T-cell (primary cell): ENCODE measurements around the gene DOCK1. TPM values are rescaled to one million over a fixed set of nuclear protein-coding genes. Genes with fewer than 3 reads are reported as not detected.

Source experiments
- ATAC-seq, 4 experiments: fragments of 200-7000 bp in 3 of 4; fragments of 150-1000 bp in 1 of 4; cut with Tn5 transposase; replicated peaks in 1 of 4; 1 replicate in 3 of 4; 2 replicates in 1 of 4; pipeline ENCODE4 v1.10.0; 2021; ENCODE audit warnings: moderate library complexity in 3 of 4, mild to moderate bottlenecking in 2 of 4, moderate number of reproducible peaks in 1 of 4
- CTCF ChIA-PET, 2 donors: fragments of 300-600 bp; sonication (Branson Sonifier 250); formaldehyde crosslinking; loops; one replicate each; lab custom pipeline; 2022; ENCODE audit warnings: antibody characterized with exemption in 2 of 2; lab: Charles Lee
- POLR2A ChIA-PET, 2 donors: fragments of 300-600 bp; sonication (Branson Sonifier 250); formaldehyde crosslinking; loops; one replicate each; lab custom pipeline; 2022; ENCODE audit warnings: antibody characterized with exemption in 2 of 2; lab: Charles Lee
- DNase-seq, 35 experiments: peaks; one replicate each; pipeline versions ENCODE4 v3.0.0 to v3.0.0-alpha.2; 2013 to 2023
- H3K27ac ChIP-seq: one replicate; pipeline ENCODE4 v1.5.1; 2013; ENCODE audit warnings: low read length
- H3K27me3 ChIP-seq, 2 experiments: replicated peaks in 1 of 2; 1 replicate in 1 of 2; 2 replicates in 1 of 2; pipeline versions ENCODE4 v1.6.1 to v1.7.0; 2013; ENCODE audit warnings: low read length in 1 of 2, mixed read lengths in 1 of 2; ENCODE audit not compliant: control insufficient read depth in 2 of 2, insufficient read depth in 2 of 2; ENCODE audit errors: extremely low read depth in 1 of 2
- H3K36me3 ChIP-seq, 2 donors: 1 replicate in 1 of 2; 2 replicates in 1 of 2; pipeline versions ENCODE4 v1.6.1 to v1.7.0; 2013; ENCODE audit warnings: low read length in 1 of 2; ENCODE audit not compliant: control insufficient read depth in 2 of 2, insufficient read depth in 1 of 2; ENCODE audit errors: extremely low read depth in 1 of 2
- H3K4me1 ChIP-seq, 2 experiments: 1 replicate in 1 of 2; 2 replicates in 1 of 2; pipeline versions ENCODE4 v1.6.1 to v1.7.0; 2013; ENCODE audit warnings: low read length in 2 of 2, mixed read lengths in 1 of 2; ENCODE audit not compliant: insufficient read depth in 2 of 2, control insufficient read depth in 1 of 2; ENCODE audit errors: extremely low read depth in 1 of 2
- H3K4me3 ChIP-seq, 2 donors: 1 replicate in 1 of 2; 2 replicates in 1 of 2; pipeline versions ENCODE4 v1.5.1 to v1.7.0; 2013; ENCODE audit warnings: mild to moderate bottlenecking in 2 of 2, low read length in 1 of 2, moderate library complexity in 1 of 2; ENCODE audit not compliant: control insufficient read depth in 1 of 2; ENCODE audit errors: extremely low read depth in 1 of 2
- H3K9me3 ChIP-seq: 2 replicates; pipeline ENCODE4 v1.7.0; 2013
- H3K27ac Mint-ChIP-seq, 2 donors: one replicate each; pipeline ENCODE4 v1.8.0; 2020 to 2021; ENCODE audit warnings: mild to moderate bottlenecking in 2 of 2, mixed read lengths in 2 of 2
- H3K27me3 Mint-ChIP-seq, 2 donors: one replicate each; pipeline ENCODE4 v1.8.0; 2021 to 2022; ENCODE audit warnings: mixed read lengths in 2 of 2
- H3K36me3 Mint-ChIP-seq: one replicate; pipeline ENCODE4 v1.8.0; 2021; ENCODE audit warnings: mixed read lengths
- H3K4me1 Mint-ChIP-seq, 3 donors: one replicate each; pipeline ENCODE4 v1.8.0; 2020 to 2022; ENCODE audit warnings: mixed read lengths in 3 of 3, mild to moderate bottlenecking in 1 of 3
- H3K4me3 Mint-ChIP-seq, 3 donors: one replicate each; pipeline ENCODE4 v1.8.0; 2020 to 2022; ENCODE audit warnings: mild to moderate bottlenecking in 3 of 3, mixed read lengths in 3 of 3, moderate library complexity in 3 of 3
- H3K9me3 Mint-ChIP-seq, 3 donors: one replicate each; pipeline ENCODE4 v1.8.0; 2020 to 2022; ENCODE audit warnings: mixed read lengths in 3 of 3
- WGBS: methylation state at CpG from one replicate; pipeline ENCODE4 v1.1.5; 2013; ENCODE audit warnings: missing lambda C conversion rate; ENCODE audit not compliant: insufficient coverage; 5-methylcytosine and 5-hydroxymethylcytosine counted together
- total RNA-seq, 35 experiments: library from RNA in 6 of 35; stranded (reverse) in 6 of 35; fragments of 120-200 nt in 1 of 35; gene quantifications; one replicate each; pipeline versions ENCODE4 v1.2.1 to v1.2.4 and lab custom pipeline; 2013 to 2026

The DOCK1 gene
- total RNA-seq, 5 donors from 2014 or later (not counting 1 experiment from before 2014, with no cell fraction given) = 0.18 to 0.53 (median 0.37) TPM

- Mint-ChIP-seq H3K27me3 (no peaks in the 10 kb centered on the region), H3K27ac (no peak overlapping the region), H3K36me3 (no peaks in the 10 kb centered on the region), H3K9me3 (no peaks in the 10 kb centered on the region), H3K4me3 (no peak overlapping the region), H3K4me1 (no peaks in the 10 kb centered on the region)
- no peak overlapping the region for H3K4me3 ChIP-seq
- H3K4me1 ChIP-seq = no peaks in the 10 kb centered on the region
- peaks cover 2% of the 10 kb centered on the region for H3K9me3 ChIP-seq
- no peaks in the 10 kb centered on the region for H3K36me3 ChIP-seq
- CTCF ChIA-PET = no interaction called here
- DNase-seq (no peak), ATAC-seq (no peak)
- H3K27me3 ChIP-seq = peaks cover 0 to 3% of the 10 kb centered on the region in 2 experiments
- 92% methylated on average over 8 of the region's 8 CpGs for WGBS
- POLR2A ChIA-PET = no interaction called here
- no peak overlapping the region for H3K27ac ChIP-seq
These were observed 45.3 kb downstream of the DOCK1 start for GRCh38 chr10:126950401-126951105.

- H3K36me3 Mint-ChIP-seq = no peaks in the 10 kb centered on the region
- H3K27ac ChIP-seq = no peak overlapping the region
- H3K27ac Mint-ChIP-seq = no peak overlapping the region
- no peaks in the 10 kb centered on the region for H3K36me3 ChIP-seq
- ChIA-PET POLR2A (no interaction called here), CTCF (no interaction called here)
- no peaks in the 10 kb centered on the region for H3K4me1 ChIP-seq
- no peak overlapping the region for H3K4me3 ChIP-seq
- no peak for ATAC-seq
- H3K27me3 ChIP-seq = peaks cover 0 to 8% of the 10 kb centered on the region in 2 experiments
- no peaks in the 10 kb centered on the region for H3K27me3 Mint-ChIP-seq
- WGBS = 95% methylated on average over 4 of the region's 5 CpGs
- no peaks in the 10 kb centered on the region for H3K4me1 Mint-ChIP-seq
- DNase-seq = no peak
- no peaks in the 10 kb centered on the region for H3K9me3 Mint-ChIP-seq
- peaks cover 2% of the 10 kb centered on the region for H3K9me3 ChIP-seq
- no peak overlapping the region for H3K4me3 Mint-ChIP-seq
These were observed 48.7 kb downstream of the DOCK1 start for GRCh38 chr10:126953886-126954285.

GRCh38 chr10:126955396-126955795 lies 50.2 kb downstream of the DOCK1 start:
- peaks cover 2% of the 10 kb centered on the region for H3K9me3 ChIP-seq
- DNase-seq = no peak
- POLR2A ChIA-PET = no interaction called here
- no peak overlapping the region for H3K27ac ChIP-seq
- ATAC-seq = no peak
- no peaks in the 10 kb centered on the region for H3K36me3 Mint-ChIP-seq
- no peak overlapping the region for H3K4me3 ChIP-seq
- no peak overlapping the region for H3K4me3 Mint-ChIP-seq
- WGBS = 89% methylated on average over 8 of the region's 8 CpGs
- H3K4me1 Mint-ChIP-seq = no peaks in the 10 kb centered on the region
- peaks cover 0 to 8% of the 10 kb centered on the region in 2 experiments for H3K27me3 ChIP-seq
- no peaks in the 10 kb centered on the region for H3K36me3 ChIP-seq
- no peak overlapping the region for H3K27ac Mint-ChIP-seq
- CTCF ChIA-PET = no interaction called here
- H3K27me3 Mint-ChIP-seq = no peaks in the 10 kb centered on the region
- H3K4me1 ChIP-seq = no peaks in the 10 kb centered on the region
- H3K9me3 Mint-ChIP-seq = no peaks in the 10 kb centered on the region

GRCh38 chr10:126955934-126956711 lies 50.9 kb downstream of the DOCK1 start:
- no peak overlapping the region for H3K27ac Mint-ChIP-seq

GRCh38 chr10:126956712-126957108 lies 51.5 kb downstream of the DOCK1 start:
- DNase-seq (no peak), ATAC-seq (no peak)
- H3K9me3 Mint-ChIP-seq = no peaks in the 10 kb centered on the region
- Histone ChIP-seq H3K4me3 (no peak overlapping the region), H3K36me3 (no peaks in the 10 kb centered on the region), H3K27me3 (peaks cover 0 to 8% of the 10 kb centered on the region in 2 experiments), H3K27ac (no peak overlapping the region), H3K4me1 (no peaks in the 10 kb centered on the region), H3K9me3 (peaks cover 2% of the 10 kb centered on the region)
- ChIA-PET POLR2A (no interaction called here), CTCF (no interaction called here)
- peaks cover 4 to 10% (median 4%) of the 10 kb centered on the region in 3 donors for H3K4me1 Mint-ChIP-seq
- no peaks in the 10 kb centered on the region for H3K27me3 Mint-ChIP-seq
- H3K27ac Mint-ChIP-seq = no peak overlapping the region
- 90% methylated on average over 4 of the region's 4 CpGs for WGBS
- no peaks in the 10 kb centered on the region for H3K36me3 Mint-ChIP-seq
- no peak overlapping the region for H3K4me3 Mint-ChIP-seq

More at GRCh38 chr10:126955934-126956711, 50.9 kb downstream of the DOCK1 start:
- peaks cover 0 to 8% of the 10 kb centered on the region in 2 experiments for H3K27me3 ChIP-seq
- no peak overlapping the region for H3K4me3 ChIP-seq
- Mint-ChIP-seq H3K36me3 (no peaks in the 10 kb centered on the region), H3K9me3 (no peaks in the 10 kb centered on the region), H3K4me3 (no peak overlapping the region), H3K4me1 (peaks cover 0 to 5% (median 0%) of the 10 kb centered on the region in 3 donors), H3K27me3 (no peaks in the 10 kb centered on the region)
- H3K9me3 ChIP-seq = peaks cover 2% of the 10 kb centered on the region
- H3K4me1 ChIP-seq = no peaks in the 10 kb centered on the region
- ChIA-PET CTCF (no interaction called here), POLR2A (no interaction called here)
- H3K36me3 ChIP-seq = no peaks in the 10 kb centered on the region
- DNase-seq (no peak), ATAC-seq (no peak)
- no peak overlapping the region for H3K27ac ChIP-seq
- 72% methylated on average over 14 of the region's 16 CpGs for WGBS

- DNase-seq (no peak), ATAC-seq (no peak)
- no peak overlapping the region for H3K4me3 Mint-ChIP-seq
- no peak overlapping the region for H3K27ac ChIP-seq
- no peak overlapping the region for H3K27ac Mint-ChIP-seq
- WGBS = 71% methylated on average over 8 of the region's 8 CpGs
- no peaks in the 10 kb centered on the region for H3K4me1 ChIP-seq
- H3K4me3 ChIP-seq = no peak overlapping the region
- peaks cover 2% of the 10 kb centered on the region for H3K9me3 ChIP-seq
- POLR2A ChIA-PET = no interaction called here
- H3K27me3 ChIP-seq = peaks cover 0 to 8% of the 10 kb centered on the region in 2 experiments
- no peaks in the 10 kb centered on the region for H3K9me3 Mint-ChIP-seq
- H3K36me3 Mint-ChIP-seq = no peaks in the 10 kb centered on the region
- CTCF ChIA-PET = no interaction called here
- no peaks in the 10 kb centered on the region for H3K36me3 ChIP-seq
- H3K27me3 Mint-ChIP-seq = no peaks in the 10 kb centered on the region
- peaks cover 4 to 10% (median 5%) of the 10 kb centered on the region in 3 donors for H3K4me1 Mint-ChIP-seq
These were observed 51.9 kb downstream of the DOCK1 start for GRCh38 chr10:126957111-126957510.
